22Rv1 (cell line): ENCODE measurements around the gene CREB5.

Experiments used
- CTCF ChIP-seq: fragments of 450-650 bp; IDR thresholded peaks from 2 replicates; pipeline ENCODE4 v1.5.1; 2017; ENCODE audit warnings: mild to moderate bottlenecking
- ZFX ChIP-seq: fragments of 450-650 bp; IDR thresholded peaks from 2 replicates; pipeline ENCODE4 v1.6.1; 2017; ENCODE audit warnings: antibody characterized with exemption, borderline replicate concordance

- TF ChIP-seq CTCF, result no peak
- TF ChIP-seq ZFX, result no peak
Measured at GRCh38 chr7:28371846-28372245, 40.5 kb upstream of the CREB5 start.
